HEK293 (cell line): ENCODE results near the gene COMMD8.

Experiments used
- AEBP2 ChIP-seq: fragments of 450-650 bp; formaldehyde crosslinking; IDR thresholded peaks from 2 replicates; pipeline ENCODE4 v1.5.1; 2016; ENCODE audit warnings: missing biosample characterization, missing genetic modification characterization, borderline replicate concordance
- BCL11B ChIP-seq: fragments of 450-650 bp; formaldehyde crosslinking; IDR thresholded peaks from 2 replicates; pipeline ENCODE4 v1.5.1; 2016; ENCODE audit warnings: low read depth, missing biosample characterization, missing genetic modification characterization
- BCL6B ChIP-seq: fragments of 450-650 bp; formaldehyde crosslinking; IDR thresholded peaks from 2 replicates; pipeline ENCODE4 v1.5.1; 2017; ENCODE audit warnings: missing biosample characterization, missing genetic modification characterization
- CTCF ChIP-seq: fragments of 450-650 bp; formaldehyde crosslinking; IDR thresholded peaks from 2 replicates; pipeline ENCODE4 v1.5.1; 2016; ENCODE audit warnings: missing biosample characterization, missing genetic modification characterization
- GLI2 ChIP-seq: fragments of 450-650 bp; formaldehyde crosslinking; IDR thresholded peaks from 2 replicates; pipeline ENCODE4; 2017; ENCODE audit warnings: missing biosample characterization, missing genetic modification characterization, low read depth, borderline replicate concordance
- HOXA7 ChIP-seq: sonication (generic); formaldehyde crosslinking; IDR thresholded peaks from 2 replicates; pipeline ENCODE4 v1.8.1; 2022; ENCODE audit warnings: missing genetic modification reagents, borderline replicate concordance
- KLF16 ChIP-seq: fragments of 450-650 bp; formaldehyde crosslinking; IDR thresholded peaks from 2 replicates; pipeline ENCODE4 v1.5.1; 2017; ENCODE audit warnings: missing biosample characterization, missing genetic modification characterization
- SCRT2 ChIP-seq: fragments of 450-650 bp; formaldehyde crosslinking; IDR thresholded peaks from 2 replicates; pipeline ENCODE4 v1.5.1; 2016; ENCODE audit warnings: missing biosample characterization, missing genetic modification characterization
- YY2 ChIP-seq: fragments of 450-650 bp; formaldehyde crosslinking; IDR thresholded peaks from 2 replicates; pipeline ENCODE4 v1.5.1; 2016; ENCODE audit warnings: missing biosample characterization, missing genetic modification characterization
- ZNF133 ChIP-seq: fragments of 450-650 bp; formaldehyde crosslinking; IDR thresholded peaks from 2 replicates; pipeline ENCODE4 v1.5.1; 2016; ENCODE audit warnings: missing biosample characterization, missing genetic modification characterization
- ZNF239 ChIP-seq: fragments of 450-650 bp; formaldehyde crosslinking; IDR thresholded peaks from 2 replicates; pipeline ENCODE4 v1.5.1; 2016; ENCODE audit warnings: missing biosample characterization, missing genetic modification characterization
- ZNF274 ChIP-seq, 2 experiments: fragments of 200-500 bp in 1 of 2; fragments of 450-650 bp in 1 of 2; sonication (Bioruptor generic) in 1 of 2; formaldehyde crosslinking in 1 of 2; IDR thresholded peaks; 2 replicates each; pipeline versions ENCODE4 v1.5.1 to v1.6.1; 2014 to 2016; ENCODE audit warnings: borderline replicate concordance in 1 of 2, inconsistent platforms in 1 of 2, low read length in 1 of 2, missing biosample characterization in 1 of 2, missing genetic modification characterization in 1 of 2
- ZNF292 ChIP-seq: fragments of 450-650 bp; formaldehyde crosslinking; IDR thresholded peaks from 2 replicates; pipeline ENCODE4 v1.5.1; 2016; ENCODE audit warnings: low read depth, missing biosample characterization, missing genetic modification characterization, borderline replicate concordance
- ZNF488 ChIP-seq: fragments of 450-650 bp; formaldehyde crosslinking; IDR thresholded peaks from 2 replicates; pipeline ENCODE4 v1.5.1; 2016; ENCODE audit warnings: missing biosample characterization, missing genetic modification characterization
- ZNF560 ChIP-seq: fragments of 450-650 bp; formaldehyde crosslinking; IDR thresholded peaks from 2 replicates; pipeline ENCODE4 v1.5.1; 2017; ENCODE audit warnings: missing biosample characterization, missing genetic modification characterization, borderline replicate concordance
- ZNF610 ChIP-seq: fragments of 450-650 bp; formaldehyde crosslinking; IDR thresholded peaks from 2 replicates; pipeline ENCODE4 v1.5.1; 2016; ENCODE audit warnings: missing biosample characterization, missing genetic modification characterization, borderline replicate concordance
- ZNF621 ChIP-seq: fragments of 450-650 bp; formaldehyde crosslinking; IDR thresholded peaks from 2 replicates; pipeline ENCODE4 v1.5.1; 2017; ENCODE audit warnings: missing biosample characterization, missing genetic modification characterization
- ZNF704 ChIP-seq: fragments of 450-650 bp; formaldehyde crosslinking; IDR thresholded peaks from 2 replicates; pipeline ENCODE4 v1.5.1; 2016; ENCODE audit warnings: missing biosample characterization, missing genetic modification characterization
- ZNF747 ChIP-seq: fragments of 450-650 bp; formaldehyde crosslinking; IDR thresholded peaks from 2 replicates; pipeline ENCODE4 v1.5.1; 2016; ENCODE audit warnings: missing biosample characterization, missing genetic modification characterization
- ZNF768 ChIP-seq: fragments of 450-650 bp; formaldehyde crosslinking; IDR thresholded peaks from 2 replicates; pipeline ENCODE4 v1.5.1; 2018; ENCODE audit warnings: missing biosample characterization, mild to moderate bottlenecking, missing genetic modification characterization
- ZNF776 ChIP-seq: fragments of 450-650 bp; formaldehyde crosslinking; IDR thresholded peaks from 2 replicates; pipeline ENCODE4 v1.5.0; 2017; ENCODE audit warnings: missing biosample characterization, missing genetic modification characterization, borderline replicate concordance
- ZNF837 ChIP-seq: fragments of 450-650 bp; formaldehyde crosslinking; IDR thresholded peaks from 2 replicates; pipeline ENCODE4 v1.5.1; 2016; ENCODE audit warnings: missing biosample characterization, missing genetic modification characterization
- ZNF843 ChIP-seq: fragments of 450-650 bp; formaldehyde crosslinking; IDR thresholded peaks from 2 replicates; pipeline ENCODE4 v1.5.1; 2016; ENCODE audit warnings: missing biosample characterization, missing genetic modification characterization
- ZSCAN18 ChIP-seq: fragments of 450-650 bp; formaldehyde crosslinking; IDR thresholded peaks from 2 replicates; pipeline ENCODE4 v1.5.1; 2016; ENCODE audit warnings: missing biosample characterization, missing genetic modification characterization
- TF ChIP-seq, protein P1 (sequence below): fragments of 450-650 bp; formaldehyde crosslinking; conservative IDR thresholded peaks from 2 replicates; pipeline ENCODE4 v1.5.1; 2016; ENCODE audit warnings: low read depth, missing biosample characterization, missing genetic modification characterization
- TF ChIP-seq, protein P2 (sequence below): fragments of 450-650 bp; formaldehyde crosslinking; IDR thresholded peaks from 2 replicates; pipeline ENCODE4 v1.5.1; 2017; ENCODE audit warnings: missing biosample characterization, missing genetic modification characterization

Gene COMMD8

DNA sequence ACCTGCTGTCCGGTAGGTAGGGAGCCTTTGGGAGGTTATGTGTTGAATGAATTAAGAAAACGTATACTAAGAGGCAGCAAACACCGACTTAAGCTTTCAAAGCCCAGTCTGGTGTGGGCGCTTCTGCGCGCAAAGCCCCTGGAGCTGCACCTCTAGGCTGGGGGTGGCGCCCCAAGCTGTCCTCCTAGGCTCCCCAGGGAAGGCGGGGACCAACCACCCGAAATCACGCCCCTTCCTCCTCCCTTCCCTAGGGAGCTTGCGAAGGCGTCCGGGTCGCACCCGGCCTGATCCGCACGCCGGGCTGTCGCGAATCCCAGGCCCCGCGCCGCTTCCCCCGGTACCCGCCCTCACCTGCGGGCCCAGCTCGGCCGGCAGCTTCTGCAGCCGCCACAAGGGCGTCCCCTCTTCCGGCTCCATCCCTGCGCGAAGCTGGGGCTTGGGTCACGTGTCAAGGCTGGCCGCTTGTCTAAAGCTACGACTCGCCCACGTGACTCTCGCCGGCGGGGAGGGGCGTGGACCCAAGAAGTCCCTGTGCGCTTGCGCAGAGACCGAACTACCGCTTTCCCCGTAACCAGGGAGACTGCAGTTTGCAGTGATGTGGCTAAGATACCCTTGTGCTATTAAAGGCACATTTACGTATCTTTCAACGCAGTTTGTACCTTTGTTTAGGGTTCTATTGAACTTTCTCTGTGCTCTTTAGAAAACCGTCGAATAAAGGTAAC lies at the start of gene COMMD8 (continued):
- TF ChIP-seq BCL6B (tag by site-specific recombination) (no peak), ZNF776 (no peak), ZNF837 (tag by site-specific recombination) (no peak), GLI2 (tag by site-specific recombination) (no peak), ZNF843 (tag by site-specific recombination) (0 out of 2 replicates have a peak, but pooled peaks have one; percentile 19), SCRT2 (tag by site-specific recombination) (no peak), ZNF560 (tag by site-specific recombination) (no peak), ZNF133 (tag by site-specific recombination) (no peak), ZNF239 (no peak), ZNF488 (tag by site-specific recombination) (no peak), ZNF274 (IDR thresholded peaks at IDR 0.05; ENCODE audit: low read length) (no peak), ZNF274 (tag by site-specific recombination; IDR thresholded peaks at IDR 0.05; ENCODE audit: borderline replicate concordance) (no peak), KLF16 (tag by site-specific recombination) (peak; percentile 64), AEBP2 (no peak), ZSCAN18 (tag by site-specific recombination) (no peak), ZNF610 (tag by site-specific recombination) (no peak), ZNF747 (tag by site-specific recombination) (no peak), BCL11B (tag by site-specific recombination) (no peak), ZNF704 (no peak), ZNF292 (no peak), YY2 (tag by site-specific recombination) (no peak), CTCF (peak; percentile 79), HOXA7 (no peak), ZNF768 (tag by site-specific recombination) (no peak), ZNF621 (tag by site-specific recombination) (no peak)
- TF ChIP-seq, protein P1, sequence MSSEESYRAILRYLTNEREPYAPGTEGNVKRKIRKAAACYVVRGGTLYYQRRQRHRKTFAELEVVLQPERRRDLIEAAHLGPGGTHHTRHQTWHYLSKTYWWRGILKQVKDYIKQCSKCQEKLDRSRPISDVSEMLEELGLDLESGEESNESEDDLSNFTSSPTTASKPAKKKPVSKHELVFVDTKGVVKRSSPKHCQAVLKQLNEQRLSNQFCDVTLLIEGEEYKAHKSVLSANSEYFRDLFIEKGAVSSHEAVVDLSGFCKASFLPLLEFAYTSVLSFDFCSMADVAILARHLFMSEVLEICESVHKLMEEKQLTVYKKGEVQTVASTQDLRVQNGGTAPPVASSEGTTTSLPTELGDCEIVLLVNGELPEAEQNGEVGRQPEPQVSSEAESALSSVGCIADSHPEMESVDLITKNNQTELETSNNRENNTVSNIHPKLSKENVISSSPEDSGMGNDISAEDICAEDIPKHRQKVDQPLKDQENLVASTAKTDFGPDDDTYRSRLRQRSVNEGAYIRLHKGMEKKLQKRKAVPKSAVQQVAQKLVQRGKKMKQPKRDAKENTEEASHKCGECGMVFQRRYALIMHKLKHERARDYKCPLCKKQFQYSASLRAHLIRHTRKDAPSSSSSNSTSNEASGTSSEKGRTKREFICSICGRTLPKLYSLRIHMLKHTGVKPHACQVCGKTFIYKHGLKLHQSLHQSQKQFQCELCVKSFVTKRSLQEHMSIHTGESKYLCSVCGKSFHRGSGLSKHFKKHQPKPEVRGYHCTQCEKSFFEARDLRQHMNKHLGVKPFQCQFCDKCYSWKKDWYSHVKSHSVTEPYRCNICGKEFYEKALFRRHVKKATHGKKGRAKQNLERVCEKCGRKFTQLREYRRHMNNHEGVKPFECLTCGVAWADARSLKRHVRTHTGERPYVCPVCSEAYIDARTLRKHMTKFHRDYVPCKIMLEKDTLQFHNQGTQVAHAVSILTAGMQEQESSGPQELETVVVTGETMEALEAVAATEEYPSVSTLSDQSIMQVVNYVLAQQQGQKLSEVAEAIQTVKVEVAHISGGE (tag by site-specific recombination): 0 out of 2 replicates have a peak, but pooled peaks have one; percentile 24
- TF ChIP-seq, protein P2, sequence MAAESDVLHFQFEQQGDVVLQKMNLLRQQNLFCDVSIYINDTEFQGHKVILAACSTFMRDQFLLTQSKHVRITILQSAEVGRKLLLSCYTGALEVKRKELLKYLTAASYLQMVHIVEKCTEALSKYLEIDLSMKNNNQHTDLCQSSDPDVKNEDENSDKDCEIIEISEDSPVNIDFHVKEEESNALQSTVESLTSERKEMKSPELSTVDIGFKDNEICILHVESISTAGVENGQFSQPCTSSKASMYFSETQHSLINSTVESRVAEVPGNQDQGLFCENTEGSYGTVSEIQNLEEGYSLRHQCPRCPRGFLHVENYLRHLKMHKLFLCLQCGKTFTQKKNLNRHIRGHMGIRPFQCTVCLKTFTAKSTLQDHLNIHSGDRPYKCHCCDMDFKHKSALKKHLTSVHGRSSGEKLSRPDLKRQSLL (tag by site-specific recombination): no peak
